M059J (cell line): ENCODE measurements around the gene RPH3AL. TPM values are rescaled to one million over a fixed set of nuclear protein-coding genes. Genes with fewer than 3 reads are reported as not detected.
"Not testable (repeated sequence)": the region's sequence is repeated elsewhere in the genome, so short reads cannot be mapped to it uniquely, and the experiment has no call there.

Experiments
- DNase-seq: peaks from one replicate; pipeline ENCODE4 v3.0.0-alpha.2; 2012; ENCODE audit warnings: low read depth
- total RNA-seq: library from RNA; depleted of rRNA; stranded (reverse); fragments of >200 nt; shearing (Covaris generic); gene quantifications from 2 replicates; pipeline ENCODE4 v1.2.3, GENCODE V29; 2014

The RPH3AL gene
- total RNA-seq, 1 experiment from 2014 or later = 0.81 TPM

GRCh38 chr17:260944-261343 is 91.7 kb downstream of the RPH3AL start:
- no peak for DNase-seq

GRCh38 chr17:260031-260791 is 92.4 kb downstream of the RPH3AL start:
- no peak for DNase-seq

GRCh38 chr17:259341-259976 is 93.1 kb downstream of the RPH3AL start:
- no peak for DNase-seq

- no peak for DNase-seq
These were observed 93.7 kb downstream of the RPH3AL start for GRCh38 chr17:258906-259305.

GRCh38 chr17:258045-258734 is 94.4 kb downstream of the RPH3AL start:
- no peak for DNase-seq

GRCh38 chr17:253091-253846 is 99.3 kb downstream of the RPH3AL start:
- no peak for DNase-seq

GRCh38 chr17:252456-252855 is 100.2 kb downstream of the RPH3AL start:
- DNase-seq = no peak

- DNase-seq = no peak
These were observed 101.1 kb downstream of the RPH3AL start for GRCh38 chr17:251531-251930.

- DNase-seq = no peak
These were observed 101.9 kb downstream of the RPH3AL start for GRCh38 chr17:250487-251300.

- no peak for DNase-seq
These were observed 103.2 kb downstream of the RPH3AL start for GRCh38 chr17:249236-249993.

- no peak for DNase-seq
These were observed 104.0 kb downstream of the RPH3AL start for GRCh38 chr17:248337-249235.

GRCh38 chr17:247767-248166 is 104.8 kb downstream of the RPH3AL start:
- peak; percentile 39 for DNase-seq

- no peak for DNase-seq
These were observed 105.7 kb downstream of the RPH3AL start for GRCh38 chr17:246851-247421.

GRCh38 chr17:246226-246625 is 106.4 kb downstream of the RPH3AL start:
- no peak for DNase-seq

- no peak for DNase-seq
These were observed 107.0 kb downstream of the RPH3AL start for GRCh38 chr17:245611-246010.

GRCh38 chr17:245020-245419 is 107.6 kb downstream of the RPH3AL start:
- no peak for DNase-seq

GRCh38 chr17:243924-244323 is 108.7 kb downstream of the RPH3AL start:
- not testable (repeated sequence) for DNase-seq

- DNase-seq = no peak
These were observed 113.7 kb downstream of the RPH3AL start for GRCh38 chr17:238964-239259.
